GM12865 (cell line): ENCODE data around the gene ABAT.
"Not testable (repeated sequence)": the region's sequence is repeated elsewhere in the genome, so short reads cannot be mapped to it uniquely, and the experiment has no call there.

Source experiments
- DNase-seq: peaks from one replicate; pipeline ENCODE4 v3.0.0; 2010; ENCODE audit warnings: low read depth
- H3K4me3 ChIP-seq: 2 replicates; pipeline ENCODE4 v1.5.1; 2011; ENCODE audit warnings: mild to moderate bottlenecking, low read depth, low read length, control low read depth
- CTCF ChIP-seq: IDR thresholded peaks from 2 replicates; pipeline ENCODE4 v1.5.1; 2011; ENCODE audit warnings: low read length, control low read depth, low read depth, inconsistent platforms; ENCODE audit not compliant: insufficient read depth; ENCODE audit errors: missing control alignments

The ABAT gene

GRCh38 chr16:8648877-8649276 is 25.5 kb upstream of the ABAT start:
- DNase-seq = no peak
- no peak overlapping the region for H3K4me3 ChIP-seq
- no peak for TF ChIP-seq CTCF

- no peak for TF ChIP-seq CTCF
These were observed 24.4 kb upstream of the ABAT start for GRCh38 chr16:8649829-8650554.

GRCh38 chr16:8651958-8652357 is 22.5 kb upstream of the ABAT start:
- DNase-seq, H3K4me3 ChIP-seq: not testable (repeated sequence)

More at GRCh38 chr16:8649829-8650554, 24.4 kb upstream of the ABAT start:
- H3K4me3 ChIP-seq = no peak overlapping the region
- no peak for DNase-seq

- peak; percentile 45 for TF ChIP-seq CTCF
- peak; percentile 81 for DNase-seq
These were observed 19.2 kb upstream of the ABAT start for GRCh38 chr16:8655184-8655717.

GRCh38 chr16:8656376-8656775 is 18.0 kb upstream of the ABAT start:
- DNase-seq = no peak
- TF ChIP-seq CTCF = no peak
- H3K4me3 ChIP-seq = no peak overlapping the region

More at GRCh38 chr16:8655184-8655717, 19.2 kb upstream of the ABAT start:
- H3K4me3 ChIP-seq = no peak overlapping the region

GRCh38 chr16:8660841-8661301 is 13.5 kb upstream of the ABAT start:
- DNase-seq = peak; percentile 67
- peak; percentile 58 for TF ChIP-seq CTCF
- no peak overlapping the region for H3K4me3 ChIP-seq

- H3K4me3 ChIP-seq = no peak overlapping the region
- no peak for TF ChIP-seq CTCF
- no peak for DNase-seq
These were observed 12.7 kb upstream of the ABAT start for GRCh38 chr16:8661703-8662102.
